Measurements from ENCODE around the gene NAA15. TPM values are rescaled to one million over a fixed set of nuclear protein-coding genes. Genes with fewer than 3 reads are reported as not detected.

Gene NAA15
- total and polyA plus RNA-seq, 11 donors = 8.7 to 50.8 (median 31.3) TPM

DNA sequence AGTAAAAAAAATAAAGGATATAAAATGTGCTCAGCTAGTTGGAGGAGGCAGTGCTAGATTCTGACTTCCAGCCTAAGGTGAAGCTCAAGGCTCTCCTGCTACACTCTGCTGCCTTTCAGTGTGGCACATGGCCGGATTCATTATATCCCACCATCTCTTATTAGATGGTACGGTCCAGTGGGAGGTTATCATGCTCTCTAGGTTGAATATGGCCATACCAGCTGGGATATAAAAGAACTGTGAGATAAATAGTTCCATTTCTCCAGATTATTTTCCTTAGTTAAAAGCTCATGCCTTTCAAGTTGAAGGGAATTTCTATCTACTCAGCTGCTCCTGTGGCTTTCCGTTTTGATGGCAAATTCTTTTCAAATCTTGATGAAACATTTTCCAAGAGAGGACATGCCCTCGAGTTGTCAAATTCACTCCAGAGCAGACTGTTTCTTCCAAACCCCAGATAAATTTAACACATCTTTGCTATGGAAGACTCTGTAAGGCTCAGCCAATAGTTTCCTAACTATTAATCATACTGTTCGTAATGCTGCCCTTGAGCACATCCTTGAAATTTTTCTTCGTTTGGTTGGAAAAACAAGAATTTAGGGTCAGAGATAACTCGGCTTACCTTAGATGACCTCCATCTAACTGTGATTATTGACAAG is 19.1 kb upstream of the NAA15 start:
- peaks cover 0 to 18% (median 6%) of the 10 kb centered on the region in 12 donors for H3K4me1 ChIP-seq
- peaks cover 0 to 5% (median 0%) of the 10 kb centered on the region in 9 donors for H3K36me3 ChIP-seq
- WGBS, 4 donors = 72 to 83% (median 74%) methylated on average over 7 of the region's 7 CpGs
- no peak for TF ChIP-seq POLR2A (IDR thresholded peaks at IDR 0.05)
- H3K27ac ChIP-seq = no peak overlapping the region
- DNase-seq (no peak), ATAC-seq (no peak)
- intact Hi-C loops (cut with DNase I) = loop anchor here in 3 of 10 donors (5.0 to 10.0 kb wide), 3 partner anchors 55 to 177 kb away; no protein-coding TSS in a partner anchor
- peaks cover 0 to 33% (median 8%) of the 10 kb centered on the region in 9 donors for H3K27me3 ChIP-seq
- H3K4me3 ChIP-seq = no peak overlapping the region
- H3K9me3 ChIP-seq = peaks cover 0 to 11% (median 0%) of the 10 kb centered on the region in 12 donors

DNA sequence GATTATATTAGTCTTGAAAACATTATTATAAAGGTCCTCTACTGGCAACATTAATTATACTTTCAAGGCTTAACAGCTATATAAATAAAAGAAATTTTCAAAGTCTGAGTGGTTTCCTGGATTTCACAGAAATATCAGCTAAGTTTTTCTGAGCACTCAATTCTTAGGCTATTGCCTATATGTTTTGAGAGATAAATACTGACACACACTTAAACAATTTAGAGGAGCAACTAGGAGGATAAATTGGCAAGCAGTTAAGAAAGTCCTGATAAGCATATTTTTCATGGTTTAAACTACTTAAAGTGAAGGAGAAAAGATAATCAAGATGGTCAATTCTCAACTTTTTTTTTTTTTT is 18.6 kb upstream of the NAA15 start:
- intact Hi-C loops (cut with DNase I) = loop anchor here in 3 of 10 donors (5.0 to 10.0 kb wide), 3 partner anchors 55 to 178 kb away; no protein-coding TSS in a partner anchor

DNA sequence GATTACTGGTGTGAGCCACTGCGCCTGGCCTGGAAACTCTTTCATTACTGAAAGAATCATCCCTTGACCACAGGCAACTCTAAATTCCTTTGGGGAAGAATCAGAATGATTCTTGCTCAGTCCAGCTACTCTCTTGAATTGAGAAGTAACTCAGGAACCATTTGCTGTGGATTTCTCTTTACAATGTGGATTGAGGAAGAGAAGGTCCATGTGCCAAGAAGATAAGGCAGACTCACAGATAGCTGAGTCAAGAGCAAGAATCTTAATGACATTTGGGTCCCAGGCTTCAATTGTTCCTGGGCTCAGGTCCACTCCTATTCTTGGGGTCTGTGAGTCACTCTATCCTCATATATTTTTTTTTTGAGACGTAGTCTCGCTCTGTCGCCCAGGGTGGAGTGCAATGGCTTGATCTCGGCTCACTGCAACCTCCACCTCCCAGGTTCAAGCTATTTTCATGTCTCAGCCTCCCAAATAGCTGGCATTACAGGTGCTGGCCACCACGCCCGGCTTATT is 15.1 kb upstream of the NAA15 start:
- ATAC-seq = peak in 2 of 4 donors; percentile 77 to 83
- no peak for DNase-seq
- H3K36me3 ChIP-seq = peaks cover 0 to 45% (median 37%) of the 10 kb centered on the region in 9 donors
- peaks cover 0 to 6% (median 0%) of the 10 kb centered on the region in 12 donors for H3K4me1 ChIP-seq
- intact Hi-C loops (cut with DNase I) = loop anchor here in 3 of 10 donors (5.0 to 10.0 kb wide), 3 partner anchors 61 to 189 kb away; no protein-coding TSS in a partner anchor
- no peaks in the 10 kb centered on the region for H3K27me3 ChIP-seq
- TF ChIP-seq, protein P1, sequence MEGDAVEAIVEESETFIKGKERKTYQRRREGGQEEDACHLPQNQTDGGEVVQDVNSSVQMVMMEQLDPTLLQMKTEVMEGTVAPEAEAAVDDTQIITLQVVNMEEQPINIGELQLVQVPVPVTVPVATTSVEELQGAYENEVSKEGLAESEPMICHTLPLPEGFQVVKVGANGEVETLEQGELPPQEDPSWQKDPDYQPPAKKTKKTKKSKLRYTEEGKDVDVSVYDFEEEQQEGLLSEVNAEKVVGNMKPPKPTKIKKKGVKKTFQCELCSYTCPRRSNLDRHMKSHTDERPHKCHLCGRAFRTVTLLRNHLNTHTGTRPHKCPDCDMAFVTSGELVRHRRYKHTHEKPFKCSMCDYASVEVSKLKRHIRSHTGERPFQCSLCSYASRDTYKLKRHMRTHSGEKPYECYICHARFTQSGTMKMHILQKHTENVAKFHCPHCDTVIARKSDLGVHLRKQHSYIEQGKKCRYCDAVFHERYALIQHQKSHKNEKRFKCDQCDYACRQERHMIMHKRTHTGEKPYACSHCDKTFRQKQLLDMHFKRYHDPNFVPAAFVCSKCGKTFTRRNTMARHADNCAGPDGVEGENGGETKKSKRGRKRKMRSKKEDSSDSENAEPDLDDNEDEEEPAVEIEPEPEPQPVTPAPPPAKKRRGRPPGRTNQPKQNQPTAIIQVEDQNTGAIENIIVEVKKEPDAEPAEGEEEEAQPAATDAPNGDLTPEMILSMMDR (IDR thresholded peaks at IDR 0.05) = no peak
- TF ChIP-seq POLR2A (IDR thresholded peaks at IDR 0.05) = no peak
- H3K9me3 ChIP-seq = peaks cover 0 to 11% (median 0%) of the 10 kb centered on the region in 12 donors
- 87 to 89% (median 88%) methylated on average over 7 of the region's 7 CpGs for WGBS, 4 donors
- H3K27ac ChIP-seq = peak overlapping the region in 1 of 12 donors; percentile 54
- H3K4me3 ChIP-seq = no peak overlapping the region

More for the DNA sequence above, 18.6 kb upstream of the NAA15 start:
- H3K27me3 ChIP-seq = peaks cover 0 to 28% (median 5%) of the 10 kb centered on the region in 9 donors
- no peak for ATAC-seq
- peaks cover 0 to 18% (median 6%) of the 10 kb centered on the region in 12 donors for H3K4me1 ChIP-seq
- H3K9me3 ChIP-seq = peaks cover 0 to 11% (median 0%) of the 10 kb centered on the region in 12 donors
- no peak for DNase-seq
- H3K36me3 ChIP-seq = peaks cover 0 to 10% (median 4%) of the 10 kb centered on the region in 9 donors
- no peak overlapping the region for H3K27ac ChIP-seq
- no peak overlapping the region for H3K4me3 ChIP-seq
- TF ChIP-seq POLR2A (IDR thresholded peaks at IDR 0.05) = no peak
- TF ChIP-seq, protein P1 (IDR thresholded peaks at IDR 0.05) = no peak

DNA sequence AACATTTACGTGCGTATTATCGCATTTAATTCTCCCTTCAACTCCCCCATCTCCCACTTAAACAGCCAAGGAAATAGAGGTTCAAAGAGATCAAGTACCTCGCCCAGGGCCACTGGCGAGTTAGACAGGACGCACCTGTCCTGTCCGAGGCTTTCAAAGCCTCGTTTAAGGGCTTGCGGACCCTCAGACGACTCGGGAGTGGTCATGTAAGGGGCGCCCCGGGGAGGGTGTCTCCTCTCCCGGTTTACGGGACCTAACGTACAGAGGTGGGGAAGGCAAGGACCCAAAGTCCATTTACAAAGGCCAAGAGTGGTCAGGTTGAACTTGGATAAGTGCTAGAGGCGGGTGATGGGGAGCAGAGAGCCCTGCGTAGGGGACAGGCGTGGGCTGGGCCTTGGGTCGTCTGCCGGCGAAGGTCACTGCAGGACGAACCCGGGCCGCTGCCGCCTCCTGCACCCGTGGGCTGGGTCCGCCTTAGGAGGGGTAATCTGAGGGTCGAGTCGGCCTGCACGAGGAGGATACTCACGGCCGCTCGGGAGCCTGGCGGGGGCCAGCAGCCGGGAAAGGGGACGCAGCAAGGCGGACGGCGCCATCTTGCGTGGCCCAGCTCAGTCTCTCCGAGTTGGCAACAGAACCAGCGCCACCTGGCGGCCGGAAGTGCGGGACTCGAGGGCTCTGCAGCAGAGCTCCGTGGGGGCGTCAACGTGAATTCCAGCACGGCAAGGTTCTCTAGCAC is 5.9 kb upstream of the NAA15 start:
- ATAC-seq = peak; percentile 91 to 97 (median 96)
- peaks cover 0 to 49% (median 28%) of the 10 kb centered on the region in 12 donors for H3K4me1 ChIP-seq

More for the DNA sequence above, 5.9 kb upstream of the NAA15 start:
- intact Hi-C loops (cut with DNase I) = loop anchor here (1.0 to 10.0 kb wide), 16 partner anchors 66 to 265 kb away; partner anchors contain the start of gene ELF2 (in 3 of the 10)
- H3K36me3 ChIP-seq = peaks cover 0 to 43% (median 35%) of the 10 kb centered on the region in 9 donors
- WGBS, 4 donors = 1% methylated on average over 40 to 51 of the region's 51 CpGs
- H3K9me3 ChIP-seq = no peaks in the 10 kb centered on the region
- peak; percentile 96 to 99 (median 98) for DNase-seq
- peak overlapping the region; percentile 75 to 93 (median 85) for H3K27ac ChIP-seq
- H3K27me3 ChIP-seq = no peaks in the 10 kb centered on the region
- peak in 1 of 2 donors; percentile 49 for TF ChIP-seq POLR2A (IDR thresholded peaks at IDR 0.05)
- TF ChIP-seq, protein P1 (IDR thresholded peaks at IDR 0.05) = peak; percentile 84 to 99 (median 96)
- H3K4me3 ChIP-seq = peak overlapping the region; percentile 61 to 85 (median 71)
